Measurements from ENCODE around the gene NOG. TPM values are rescaled to one million over a fixed set of nuclear protein-coding genes. Genes with fewer than 3 reads are reported as not detected.

NOG gene
- total and polyA plus RNA-seq, 2 donors (not counting 3 experiments of a cell fraction or from before 2014, with no cell fraction given): 0.63 to 2.3 TPM

DNA sequence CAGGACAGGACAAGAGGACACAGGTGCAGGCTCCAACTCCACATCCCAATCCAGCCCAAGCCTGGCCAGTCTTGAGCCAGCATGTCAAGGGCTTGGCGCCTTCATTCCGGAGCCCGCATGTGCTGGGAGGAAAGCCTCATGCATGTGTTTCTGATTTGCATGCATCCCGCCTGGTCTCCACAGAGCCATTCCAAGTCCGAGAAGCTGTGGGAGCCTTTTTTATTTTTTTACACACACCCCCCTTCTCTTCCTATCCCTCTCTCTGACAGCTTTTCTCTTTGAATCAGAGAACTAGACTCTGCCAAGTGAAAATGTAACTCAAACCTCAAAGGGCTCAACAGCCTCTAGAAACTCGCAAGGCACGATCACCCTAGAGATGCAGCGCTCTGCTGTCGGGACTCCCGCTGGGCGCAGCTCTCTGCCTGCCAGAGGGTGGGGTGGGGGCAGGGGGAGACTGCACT is 45.1 kb downstream of the NOG start:
- H3K9me1 ChIP-seq (replicated peaks; ENCODE audit: control insufficient read depth, extremely low read depth, insufficient read depth, low read length): no peaks in the 10 kb centered on the region
- no peaks in the 10 kb centered on the region for H3K27me3 ChIP-seq (ENCODE audit: control insufficient read depth in 2 of 2, insufficient read depth in 2 of 2, low read length in 2 of 2)
- no peak overlapping the region for H3K4me3 ChIP-seq (replicated peaks in 1 of 3; ENCODE audit: insufficient read depth in 1 of 3, low read depth in 1 of 3, low read length in 3 of 3)
- H3K79me2 ChIP-seq (ENCODE audit: control insufficient read depth, insufficient read depth, low read length): no peaks in the 10 kb centered on the region
- H2AFZ ChIP-seq (ENCODE audit: low read depth, low read length): no peak overlapping the region
- no peak overlapping the region for H3K9ac ChIP-seq (replicated peaks; ENCODE audit: extremely low read depth, insufficient read depth, low read length)
- FAIRE-seq (no peak), DNase-seq (ENCODE audit: low read depth, low spot score) (no peak)
- no peak overlapping the region for H3K4me2 ChIP-seq (ENCODE audit: insufficient read depth, low read length)
- TF ChIP-seq MAX (IDR thresholded peaks at IDR 0.05; ENCODE audit: insufficient read depth, insufficient read length) (no peak), FOS (IDR thresholded peaks at IDR 0.05; ENCODE audit: borderline replicate concordance, insufficient read depth, low read length) (no peak), CTCF (IDR thresholded peaks at IDR 0.05; ENCODE audit: extremely low read depth in 1 of 2, insufficient read depth in 1 of 2, low read depth in 1 of 2, low read length in 2 of 2) (no peak), EZH2 (IDR thresholded peaks at IDR 0.05; ENCODE audit: borderline replicate concordance, low read depth, low read length, severe bottlenecking) (no peak), POLR2A (IDR thresholded peaks at IDR 0.05; ENCODE audit: low read depth, low read length) (no peak), GATA2 (IDR thresholded peaks at IDR 0.05; ENCODE audit: insufficient read depth, insufficient read length, low read depth, low read length) (no peak), MYC (IDR thresholded peaks at IDR 0.05; ENCODE audit: low read depth, low read length) (no peak), JUN (IDR thresholded peaks at IDR 0.05; ENCODE audit: borderline replicate concordance, insufficient read depth, insufficient read length, low read depth) (no peak), POLR2AphosphoS5 (IDR thresholded peaks at IDR 0.05; ENCODE audit: insufficient read depth, low read depth, low read length) (no peak)
- no peaks in the 10 kb centered on the region for H3K4me1 ChIP-seq (ENCODE audit: control insufficient read depth, extremely low read depth, insufficient read depth, low read length)
- H3K9me3 ChIP-seq (replicated peaks; ENCODE audit: control insufficient read depth, insufficient read depth, low read length): no peaks in the 10 kb centered on the region
- BruUV-seq (replicated peaks): no TSS peak
- dilution Hi-C loops (cut with MboI; ENCODE audit: extremely low pct_ligation_motif_present, low sequenced_read_pairs) (no loop called here), intact Hi-C loops (cut with micrococcal nuclease) (no loop called here)
- CTCF ChIA-PET: interaction anchor here (1.0 to 1.3 kb wide), 4 partner anchors 9 to 139 kb away, joined by 3 to 5 read pairs (median 5); no protein-coding TSS in a partner anchor
- no peaks in the 10 kb centered on the region for H4K20me1 ChIP-seq (replicated peaks; ENCODE audit: control insufficient read depth, extremely low read depth, insufficient read depth, low read length)
- no peaks in the 10 kb centered on the region for H3K36me3 ChIP-seq (ENCODE audit: control insufficient read depth in 2 of 2, extremely low read depth in 1 of 2, insufficient read depth in 2 of 2, low read length in 2 of 2)
- POLR2A ChIA-PET: no interaction called here
- H3K27ac ChIP-seq (ENCODE audit: insufficient read depth, low read depth, low read length): no peak overlapping the region

All from endothelial cell of umbilical vein (primary cell).